D341Med (cell line): ENCODE measurements around the gene HEBP1.
"Not testable (repeated sequence)": the region's sequence is repeated elsewhere in the genome, so short reads cannot be mapped to it uniquely, and the experiment has no call there.

ENCODE experiments used
- DNase-seq: peaks from one replicate; pipeline ENCODE4 v3.0.0; 2012; ENCODE audit warnings: low spot score

HEBP1 gene, protein sequence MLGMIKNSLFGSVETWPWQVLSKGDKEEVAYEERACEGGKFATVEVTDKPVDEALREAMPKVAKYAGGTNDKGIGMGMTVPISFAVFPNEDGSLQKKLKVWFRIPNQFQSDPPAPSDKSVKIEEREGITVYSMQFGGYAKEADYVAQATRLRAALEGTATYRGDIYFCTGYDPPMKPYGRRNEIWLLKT

DNA sequence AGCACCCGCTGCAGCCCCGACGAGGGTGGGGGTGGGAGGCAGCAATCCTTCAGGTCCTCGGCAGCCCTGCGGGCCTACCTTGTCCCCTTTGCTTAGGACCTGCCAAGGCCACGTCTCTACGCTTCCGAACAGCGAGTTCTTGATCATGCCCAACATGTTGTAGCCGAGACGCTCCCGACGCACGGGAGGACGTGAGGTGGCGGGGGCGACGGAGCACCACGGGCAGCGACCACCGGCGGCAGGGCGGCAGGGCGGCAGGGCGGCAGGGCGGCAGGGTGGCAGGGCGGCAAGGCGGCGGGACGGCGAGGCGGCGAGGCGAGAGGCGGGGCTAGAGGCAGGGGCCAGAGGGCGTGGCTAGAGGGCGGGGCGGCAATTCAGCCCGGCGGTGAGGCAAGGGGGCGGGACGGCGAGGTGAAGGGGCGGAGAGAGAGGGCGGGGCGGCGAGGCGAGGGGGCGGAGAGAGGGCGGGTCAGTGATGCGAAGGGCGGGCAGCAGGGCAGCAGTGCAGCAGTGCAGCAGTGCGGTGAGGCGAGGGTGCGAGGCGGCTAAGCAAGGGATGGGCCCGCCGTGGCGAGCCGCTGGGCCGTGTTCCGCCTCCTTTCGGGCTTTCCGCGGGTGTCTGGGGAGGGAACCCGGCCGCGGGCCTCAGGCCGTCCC, at the start of gene HEBP1:
Gene HEBP1 (minus strand): TSS at position 307 of the 657 bp plus-strand sequence. CDS start 151 bp downstream, at position 156.
- peak; percentile 99 for DNase-seq

DNA sequence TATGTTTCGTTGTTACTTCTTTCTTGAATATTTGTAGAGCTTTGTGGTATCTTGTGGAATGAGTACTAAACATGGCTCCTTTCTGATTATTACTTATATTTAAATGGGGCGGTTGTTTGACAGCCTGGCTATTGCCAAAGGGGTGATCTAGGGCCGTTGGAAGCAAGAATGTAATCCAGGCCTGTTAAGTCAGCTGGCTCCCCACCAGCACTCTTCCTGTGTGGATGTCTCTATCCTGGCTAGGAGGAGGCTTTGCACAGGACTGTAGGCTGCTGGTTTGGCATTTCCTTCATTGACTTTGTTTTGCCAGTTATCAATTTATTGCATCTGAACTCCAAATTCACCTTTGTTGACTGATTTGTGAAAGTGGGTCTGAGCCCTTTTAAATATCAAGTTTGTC, 49.8 kb upstream of the HEBP1 start:
- no peak for DNase-seq

DNA sequence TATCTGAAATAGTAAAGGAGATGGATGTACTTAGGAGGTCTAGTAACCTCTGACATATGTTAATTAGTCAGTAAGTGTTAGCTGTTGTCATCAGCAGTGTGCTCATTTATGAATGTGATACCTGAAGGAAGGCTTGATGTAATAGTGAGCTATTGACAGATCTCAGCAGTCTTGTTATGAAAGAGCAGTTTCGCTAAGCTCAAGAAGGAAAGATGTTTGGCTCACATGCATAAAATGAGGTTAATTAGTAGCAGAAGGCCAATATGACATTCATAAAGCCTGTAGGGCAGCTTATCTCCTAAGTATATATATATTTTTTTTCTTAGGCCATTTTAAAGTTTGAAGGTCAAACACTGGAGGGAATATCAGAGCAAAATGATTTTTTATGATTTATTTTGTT, 46.9 kb upstream of the HEBP1 start:
- no peak for DNase-seq

DNA sequence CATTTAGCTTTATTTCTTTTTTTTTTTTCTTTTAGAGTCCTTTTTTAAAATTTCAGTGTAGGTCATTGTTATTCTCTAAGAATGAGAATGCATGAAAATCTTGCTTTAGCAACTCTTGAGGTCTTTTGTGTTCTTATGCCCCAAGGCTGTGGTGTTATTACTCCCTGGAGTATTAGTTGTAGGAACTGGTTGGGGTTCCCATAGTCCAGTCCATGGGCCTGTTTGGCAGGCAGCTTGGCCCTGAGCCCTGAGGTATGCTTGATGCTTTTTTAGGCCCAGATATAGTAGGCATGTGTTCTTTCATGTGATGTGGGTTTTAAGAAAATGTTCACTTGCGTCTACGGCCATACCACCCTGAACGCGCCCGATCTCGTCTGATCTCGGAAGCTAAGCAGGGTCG, 45.8 kb upstream of the HEBP1 start:
- DNase-seq, result no peak

DNA sequence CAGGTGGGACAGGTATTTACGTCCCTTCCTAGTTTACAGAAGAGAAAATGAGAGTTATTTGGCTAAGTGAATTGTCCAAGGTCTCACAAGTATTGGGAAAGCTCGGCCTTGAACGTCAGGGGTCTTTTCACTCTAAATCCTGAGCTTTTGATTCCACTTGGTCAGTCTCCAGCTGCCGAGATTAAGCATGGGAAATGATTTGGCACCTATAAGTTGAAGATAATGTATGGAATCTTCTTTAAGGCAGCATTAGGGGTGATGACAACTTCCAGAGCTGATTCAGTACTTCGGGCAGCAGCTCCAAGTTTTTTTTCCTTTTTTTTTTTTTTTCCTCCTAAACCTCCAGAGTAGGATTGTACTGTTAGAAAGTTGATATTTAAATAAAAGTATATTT, 44.8 kb upstream of the HEBP1 start:
- no peak for DNase-seq

DNA sequence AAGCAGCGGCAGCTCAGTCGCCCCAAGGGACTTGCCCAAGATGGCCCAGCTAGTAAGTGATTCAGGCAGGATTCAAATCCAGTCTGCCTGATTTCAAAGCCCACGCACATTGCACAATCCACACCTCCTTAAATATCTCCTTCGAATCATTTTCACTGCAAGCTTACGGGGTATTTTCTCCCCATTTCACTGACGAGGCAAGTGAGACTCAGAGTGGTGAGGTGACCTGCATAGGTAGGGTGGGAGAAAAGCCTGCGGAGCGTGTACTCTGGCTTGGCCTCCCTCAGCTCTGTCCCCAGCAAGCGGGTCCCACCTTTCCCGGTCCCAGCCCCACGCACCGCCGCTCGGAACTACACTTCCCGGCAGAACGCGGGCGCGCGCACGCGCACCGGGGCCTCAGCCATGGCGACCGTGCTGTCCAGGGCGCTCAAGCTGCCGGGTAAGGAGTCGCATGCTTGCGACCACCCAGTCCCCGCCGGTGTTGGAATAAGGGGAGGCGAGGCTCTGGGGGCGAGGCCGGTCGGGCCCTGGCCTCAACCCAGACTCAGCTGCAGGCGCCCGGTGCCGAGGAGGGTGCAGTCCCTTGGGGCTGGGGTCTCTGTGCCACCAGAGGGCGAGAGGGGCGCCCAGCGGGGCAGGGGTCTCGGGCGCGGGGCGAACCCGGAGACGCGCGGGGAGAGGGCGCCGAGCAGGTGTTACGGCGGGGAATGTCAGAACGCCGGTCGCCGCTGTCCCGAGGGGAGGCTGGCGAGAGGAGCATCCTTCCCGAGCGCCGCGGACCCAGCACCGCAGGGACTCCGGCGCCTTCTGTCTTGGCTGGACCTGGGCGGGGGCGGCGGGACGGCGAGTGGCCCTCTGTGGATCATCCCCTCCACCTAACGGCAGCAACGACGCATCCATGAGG, 44.2 kb upstream of the HEBP1 start, which contains the start of gene FAM234B:
Gene FAM234B (plus strand): TSS at position 380 of the 904 bp plus-strand sequence. CDS start 23 bp downstream, at position 403.
- peak; percentile 96 for DNase-seq

DNA sequence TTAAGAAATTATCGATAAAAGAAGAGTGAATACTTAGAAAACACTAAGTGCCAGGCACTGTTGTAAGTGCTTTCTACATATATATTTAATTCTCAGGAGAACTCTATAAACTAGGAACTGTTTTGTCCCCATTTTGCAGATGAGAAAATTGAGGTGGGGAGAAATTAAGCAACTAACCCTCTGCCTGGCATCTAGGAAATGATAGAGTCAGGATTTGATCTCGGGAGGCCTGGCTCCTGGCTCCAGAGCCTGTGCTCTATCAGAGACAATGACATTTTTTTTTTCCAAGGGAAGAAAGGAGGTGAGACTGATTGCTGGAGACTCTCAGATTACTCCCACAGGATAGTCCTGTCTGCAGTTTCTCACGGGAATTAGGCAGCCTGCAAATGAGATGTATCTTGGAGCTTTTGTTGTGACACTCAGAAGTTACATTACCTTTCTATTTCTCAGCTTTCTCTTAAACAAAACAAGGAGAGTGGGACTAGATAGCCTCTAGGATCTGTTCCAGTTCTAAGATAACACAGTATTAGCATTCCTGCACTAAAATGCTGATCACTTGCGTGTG, 42.7 kb upstream of the HEBP1 start:
- no peak for DNase-seq

DNA sequence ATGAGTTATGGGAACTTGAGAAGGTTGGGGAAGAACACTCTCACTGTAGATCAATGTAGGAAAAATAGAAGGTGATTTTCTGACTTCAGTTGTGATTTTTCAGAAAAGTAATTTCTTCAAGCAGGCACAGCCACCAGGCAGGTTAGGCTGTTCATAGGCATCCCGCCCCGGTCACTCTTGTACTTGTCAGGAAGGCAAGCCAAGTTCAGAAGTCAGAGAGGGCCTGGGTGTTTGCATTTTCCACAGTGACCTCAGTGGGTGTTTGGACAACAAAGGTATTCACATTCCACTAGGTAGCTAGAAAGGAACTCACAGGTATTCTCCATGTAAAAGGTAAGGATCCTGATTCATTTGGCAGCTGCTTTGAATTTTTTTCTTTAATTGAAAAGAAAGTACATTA, 41.2 kb upstream of the HEBP1 start:
- DNase-seq, result no peak

DNA sequence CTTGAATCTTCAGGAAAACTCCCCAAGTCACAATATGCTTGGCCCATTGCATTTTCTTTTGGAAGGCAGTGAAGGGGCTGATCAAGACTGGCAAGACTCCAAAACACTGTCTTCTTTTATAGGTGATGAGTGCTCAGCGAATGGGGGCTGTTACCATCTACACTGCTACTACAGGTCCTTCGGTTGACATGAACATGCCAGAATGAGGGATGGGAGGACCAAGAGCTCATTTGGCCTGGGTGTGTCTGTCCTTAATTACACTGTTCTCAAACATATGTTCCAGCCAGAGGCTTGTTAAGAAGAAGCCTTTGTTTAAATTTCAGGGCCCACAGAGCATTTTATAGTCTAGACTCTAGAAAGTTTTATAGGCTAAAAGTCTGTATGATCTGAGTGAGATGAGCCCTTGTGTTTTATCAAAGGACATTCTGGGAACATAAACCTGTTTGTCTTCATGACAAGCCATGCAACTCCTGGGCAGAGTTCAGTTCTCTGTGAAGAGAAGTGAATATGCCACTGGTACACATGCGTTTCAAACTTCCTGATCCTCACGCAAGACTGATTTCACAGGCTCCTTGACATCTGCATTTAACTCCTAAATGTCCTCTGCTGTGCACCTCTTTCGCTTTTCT, 39.4 kb upstream of the HEBP1 start:
- DNase-seq, result no peak

DNA sequence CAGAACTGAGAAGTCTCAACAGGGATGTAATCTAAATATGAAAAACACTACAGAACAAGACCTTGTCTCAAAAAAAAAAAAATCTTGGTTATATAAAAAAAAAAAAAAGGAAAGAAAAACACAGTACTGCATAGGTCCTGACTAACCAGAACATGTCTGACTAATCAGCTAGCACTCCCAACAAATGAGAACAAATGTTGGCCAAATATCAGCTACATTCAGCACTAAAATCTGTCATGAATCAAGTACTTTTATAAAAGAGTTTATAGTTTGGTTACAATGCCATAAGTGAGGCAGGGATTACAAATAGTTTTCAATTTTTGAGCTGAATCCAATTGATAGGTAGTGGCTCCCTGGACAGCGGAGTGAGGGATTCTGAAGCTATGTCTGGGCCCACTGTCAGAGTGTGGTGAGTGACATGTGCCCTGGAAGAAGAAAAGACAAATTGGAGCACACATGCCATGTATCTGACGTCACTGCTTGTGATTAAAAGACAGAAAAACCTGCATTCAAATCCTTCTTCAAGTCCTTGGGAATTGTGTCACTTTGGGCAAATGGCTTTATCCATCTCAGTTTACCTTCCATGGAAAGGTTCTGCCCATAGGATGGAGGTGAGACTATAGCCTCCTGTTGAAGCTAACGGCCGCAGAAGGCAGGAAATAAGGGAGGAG, 38.6 kb upstream of the HEBP1 start:
- DNase-seq, result no peak

DNA sequence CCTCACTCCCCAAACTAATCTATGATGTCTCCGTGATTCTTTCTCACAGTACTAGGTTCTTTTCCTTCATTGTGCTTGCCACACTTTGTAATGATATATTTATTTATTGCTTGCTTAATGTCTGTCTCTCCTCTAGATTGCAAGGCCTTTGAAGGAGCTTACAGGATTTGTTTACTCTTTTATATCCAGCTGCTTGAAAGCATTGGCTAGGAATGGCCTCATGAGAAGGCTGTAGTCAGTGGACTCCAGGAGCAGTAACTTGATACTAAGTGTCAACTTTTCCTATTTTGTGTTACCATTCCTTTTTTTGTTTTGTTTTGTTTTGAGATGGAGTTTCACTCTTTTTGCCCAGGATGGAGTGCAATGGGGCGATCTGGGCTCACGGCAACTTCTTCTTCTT, 36.8 kb upstream of the HEBP1 start:
- DNase-seq, result no peak

DNA sequence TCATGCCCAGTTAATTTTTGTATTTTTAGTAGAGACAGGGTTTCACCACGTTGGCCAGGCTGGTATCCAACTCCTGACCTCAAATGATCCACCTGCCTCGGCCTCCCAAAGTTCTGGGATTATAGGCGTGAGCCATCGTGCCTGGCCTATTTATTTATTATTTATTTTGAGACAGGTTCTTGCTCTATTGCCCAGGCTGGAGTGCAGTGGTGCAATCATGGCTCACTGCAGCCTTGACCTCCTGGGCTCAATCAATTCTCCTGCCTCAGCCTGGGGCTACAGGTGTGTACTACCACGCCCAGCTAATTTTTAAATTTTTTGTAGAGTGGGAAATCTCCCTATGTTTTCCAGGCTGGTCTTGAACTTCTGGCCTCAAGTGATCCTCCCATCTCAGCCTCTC, 35.3 kb upstream of the HEBP1 start:
- not testable (repeated sequence) for DNase-seq

DNA sequence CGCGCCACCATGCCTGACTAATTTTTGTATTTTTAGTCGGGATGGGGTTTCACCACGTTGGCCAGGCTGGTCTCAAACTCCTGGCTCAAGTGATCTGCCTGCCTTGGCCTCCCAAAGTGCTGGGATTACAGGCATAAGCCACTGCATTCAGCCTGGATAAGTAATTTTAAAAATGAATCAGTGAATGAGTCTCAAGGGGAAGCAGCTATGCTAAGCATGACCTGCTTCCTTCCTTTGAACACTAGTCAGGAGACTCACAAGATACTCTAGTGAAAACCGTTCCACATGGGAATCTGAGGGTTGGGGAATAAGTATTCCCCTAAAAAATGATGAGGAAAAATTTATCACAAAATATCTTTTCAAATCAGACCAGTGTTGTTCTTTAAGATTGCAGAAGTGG, 33.4 kb upstream of the HEBP1 start:
- DNase-seq, result no peak

DNA sequence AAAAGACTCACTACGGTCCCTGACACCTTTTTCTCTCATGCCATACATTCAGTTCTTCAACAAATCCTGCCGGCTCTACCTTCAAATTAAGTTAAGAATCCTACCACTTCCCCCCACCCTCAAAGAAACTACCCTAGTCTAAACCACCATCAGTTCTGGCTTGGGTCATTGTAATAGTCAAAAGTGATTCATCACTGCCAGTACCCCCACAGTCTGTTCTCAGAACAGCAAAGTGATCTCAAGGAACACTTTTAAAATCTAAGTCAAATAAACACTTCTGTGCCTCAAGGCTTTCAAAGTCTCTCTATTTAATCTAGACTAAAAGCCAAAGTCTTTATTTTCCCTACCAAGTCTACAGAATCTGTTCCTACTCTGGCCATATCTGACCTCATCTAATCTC, 32.1 kb upstream of the HEBP1 start:
- no peak for DNase-seq

DNA sequence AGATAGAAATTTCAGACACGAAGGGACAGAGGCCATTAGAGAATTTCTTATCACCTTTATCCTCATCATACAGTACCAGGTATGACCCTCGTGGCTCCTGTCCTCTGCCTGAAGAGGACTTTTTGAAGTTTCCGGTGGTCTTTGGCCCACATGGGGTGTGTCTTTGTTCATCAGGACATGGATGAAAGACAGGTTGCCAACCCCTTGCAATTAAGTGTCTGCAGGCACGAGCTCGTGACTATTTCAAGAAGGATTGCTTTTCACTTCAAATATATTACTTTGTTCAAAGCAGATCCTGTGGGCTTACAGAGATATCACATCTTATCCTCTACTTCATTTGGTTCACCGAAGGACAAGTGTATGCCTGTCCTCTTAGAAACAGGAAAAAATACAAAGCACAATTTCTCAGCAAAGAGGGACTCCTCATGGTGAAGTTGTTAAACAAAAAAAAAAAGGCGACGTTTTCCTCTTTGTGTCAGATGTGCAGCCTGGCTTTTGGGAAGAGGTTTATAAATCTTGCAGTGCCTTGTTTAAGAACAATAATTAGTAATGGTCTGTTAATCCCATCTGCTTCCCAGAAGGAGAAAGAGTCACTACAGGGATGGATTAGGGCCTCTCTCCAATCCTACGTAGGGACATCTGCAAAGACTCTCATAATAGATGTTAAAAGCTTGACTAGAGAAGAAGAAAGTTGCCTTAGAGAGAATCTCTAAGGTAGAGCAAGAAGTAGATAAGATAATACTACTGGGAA, 30.7 kb upstream of the HEBP1 start:
- DNase-seq, result peak; percentile 56

DNA sequence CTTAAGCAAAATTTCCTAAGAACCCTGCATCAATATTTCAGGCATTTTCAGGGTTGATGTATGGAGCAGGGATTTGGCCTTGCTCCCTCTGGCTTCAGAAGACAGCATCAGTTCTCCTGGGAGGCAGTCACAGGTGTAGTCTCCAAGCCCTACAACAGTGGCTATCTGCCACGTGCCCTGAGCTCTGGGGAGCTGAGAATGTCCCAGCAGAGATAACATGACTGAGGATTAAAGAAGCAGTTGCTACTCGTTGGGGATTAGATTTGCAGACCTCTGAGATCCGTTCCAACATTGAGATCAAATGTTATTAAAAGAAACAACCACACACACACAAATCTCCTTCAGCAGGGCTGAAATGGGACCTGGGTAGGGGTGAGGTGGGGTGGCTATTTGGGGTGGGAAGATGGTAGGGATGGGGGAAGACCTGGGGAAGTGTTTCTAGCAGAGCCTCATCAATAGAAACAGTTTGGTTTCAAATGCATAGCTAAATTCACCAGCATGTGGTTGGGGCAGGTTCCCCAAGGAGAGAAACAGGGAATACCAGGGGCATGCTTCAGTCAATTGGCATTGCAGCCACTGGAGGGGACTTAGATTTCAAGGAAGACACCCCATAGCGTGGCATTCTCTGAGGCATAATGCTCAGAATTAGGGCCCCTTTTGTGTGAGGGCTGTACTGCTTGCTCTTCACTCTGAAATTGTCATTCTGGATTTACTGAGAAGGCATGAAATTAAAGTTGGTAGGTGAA, 28.9 kb upstream of the HEBP1 start:
- DNase-seq, result peak; percentile 66

DNA sequence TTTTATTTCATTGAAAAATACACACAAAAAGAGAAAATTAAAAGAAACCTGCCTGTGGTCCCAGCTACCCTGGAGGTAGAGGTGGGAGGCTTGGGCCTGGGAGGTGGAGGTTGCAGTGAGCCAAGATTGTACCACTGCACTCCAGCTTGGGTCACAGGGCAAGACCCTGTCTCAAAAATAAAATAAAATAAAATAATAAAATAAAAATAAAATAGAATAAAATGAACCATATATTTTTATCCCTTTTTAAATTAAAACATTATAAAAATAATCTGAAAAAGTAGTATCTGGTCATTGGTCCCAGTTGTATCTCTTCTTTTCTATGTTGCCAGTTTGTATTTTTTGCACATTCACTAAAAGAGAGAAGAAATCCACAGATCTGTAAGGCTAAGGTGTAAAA, 27.4 kb upstream of the HEBP1 start:
- DNase-seq, result no peak

DNA sequence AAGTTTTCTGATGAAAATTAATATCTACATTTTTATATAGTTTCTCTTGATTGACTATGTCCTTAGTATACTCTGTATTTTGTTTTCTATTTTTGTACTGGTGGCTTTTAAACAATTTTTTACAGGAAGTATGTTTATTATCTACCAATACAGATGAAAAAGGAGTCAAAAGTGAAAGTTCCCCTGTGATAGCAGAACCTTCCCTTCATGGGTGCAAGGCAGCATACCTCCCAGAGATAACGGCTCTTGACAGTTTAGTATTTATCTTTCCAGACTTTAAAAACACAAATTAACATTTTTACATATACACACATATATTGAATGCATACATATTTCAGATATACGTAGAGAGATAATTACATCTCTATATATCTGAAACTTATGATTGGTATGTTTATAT, 27.0 kb upstream of the HEBP1 start:
- no peak for DNase-seq

DNA sequence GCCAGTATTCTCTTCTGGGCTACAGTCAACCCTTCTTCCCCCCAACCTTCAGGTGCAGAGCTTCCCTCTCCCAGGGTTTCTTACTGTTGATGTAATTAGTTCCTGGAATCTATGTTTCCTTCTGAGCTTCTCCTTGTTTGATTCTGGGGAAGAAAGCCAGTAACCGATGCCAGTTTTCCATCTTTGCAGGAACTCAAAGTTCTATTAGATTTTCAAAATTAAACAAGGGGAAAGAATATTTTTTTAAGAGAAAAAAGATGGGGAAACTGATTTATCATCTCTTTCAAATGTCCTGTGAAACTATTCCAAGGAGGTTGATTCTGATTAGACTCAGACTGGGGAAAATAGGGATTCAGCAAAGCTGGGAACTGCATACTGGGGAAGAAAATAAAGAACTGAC, 26.2 kb upstream of the HEBP1 start:
- DNase-seq, result no peak

DNA sequence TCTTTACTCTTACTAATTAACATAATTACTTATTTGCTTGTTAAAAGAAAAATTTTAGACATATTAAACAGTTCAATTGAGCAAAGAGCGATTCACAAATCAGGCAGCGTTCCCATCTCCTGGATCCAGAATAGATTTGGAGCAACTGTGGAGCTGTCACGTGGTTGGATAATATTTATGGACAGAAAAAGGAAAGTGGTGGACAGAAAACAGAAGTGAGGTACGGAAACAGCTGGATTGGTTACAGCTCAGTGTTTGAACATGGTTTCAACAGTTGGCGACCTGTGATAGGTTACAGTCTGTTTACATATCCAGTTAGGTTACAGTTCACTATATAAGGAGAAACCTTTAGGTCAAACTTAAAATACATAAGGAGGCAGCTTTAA, 24.5 kb upstream of the HEBP1 start:
- no peak for DNase-seq
